Measurements from ENCODE around the gene LTB4R. TPM values are rescaled to one million over a fixed set of nuclear protein-coding genes. Genes with fewer than 3 reads are reported as not detected.
"Not testable (repeated sequence)": the region's sequence is repeated elsewhere in the genome, so short reads cannot be mapped to it uniquely, and the experiment has no call there.

LTB4R gene
- total RNA-seq, 2 donors from 2014 or later: 8.9 to 13.1 TPM

DNA sequence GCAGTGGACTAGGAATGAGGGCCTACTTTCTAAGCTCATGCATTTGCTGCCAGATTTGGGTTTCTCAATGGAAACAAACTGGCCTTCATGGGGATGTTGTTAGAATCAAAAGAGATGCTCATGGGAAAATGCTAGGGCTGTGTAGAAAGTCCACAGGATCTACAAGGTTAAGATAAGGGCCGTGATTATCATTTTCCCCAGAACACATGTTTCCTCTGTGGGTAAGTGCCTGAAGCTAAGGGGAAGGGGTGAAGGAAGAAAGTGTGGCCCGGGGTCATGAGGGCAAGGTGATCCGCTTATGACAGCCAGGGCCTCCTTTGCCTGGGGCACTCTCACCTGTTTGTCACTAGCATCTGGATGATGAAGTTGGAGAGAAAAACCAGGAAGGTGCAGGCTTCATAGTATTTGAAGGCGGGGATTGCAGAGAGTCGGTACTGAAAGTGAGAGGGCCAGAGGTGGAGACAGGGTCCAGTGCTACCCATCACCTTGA lies 13.8 kb downstream of the LTB4R start:
- H3K9me3 ChIP-seq: no peaks in the 10 kb centered on the region
- H3K27me3 ChIP-seq (replicated peaks; ENCODE audit: insufficient read depth): no peaks in the 10 kb centered on the region
- TF ChIP-seq CTCF (IDR thresholded peaks at IDR 0.05): no peak
- ATAC-seq (ENCODE audit: insufficient number of reproducible peaks, low FRiP score, low read depth) (no peak), DNase-seq (ENCODE audit: low spot score) (no peak)
- H3K4me1 ChIP-seq (ENCODE audit: control insufficient read depth in 1 of 2, low read depth in 2 of 2): no peaks in the 10 kb centered on the region
- H3K36me3 ChIP-seq: no peaks in the 10 kb centered on the region
- no peak overlapping the region for H3K27ac ChIP-seq
- H3K4me3 ChIP-seq: no peak overlapping the region

DNA sequence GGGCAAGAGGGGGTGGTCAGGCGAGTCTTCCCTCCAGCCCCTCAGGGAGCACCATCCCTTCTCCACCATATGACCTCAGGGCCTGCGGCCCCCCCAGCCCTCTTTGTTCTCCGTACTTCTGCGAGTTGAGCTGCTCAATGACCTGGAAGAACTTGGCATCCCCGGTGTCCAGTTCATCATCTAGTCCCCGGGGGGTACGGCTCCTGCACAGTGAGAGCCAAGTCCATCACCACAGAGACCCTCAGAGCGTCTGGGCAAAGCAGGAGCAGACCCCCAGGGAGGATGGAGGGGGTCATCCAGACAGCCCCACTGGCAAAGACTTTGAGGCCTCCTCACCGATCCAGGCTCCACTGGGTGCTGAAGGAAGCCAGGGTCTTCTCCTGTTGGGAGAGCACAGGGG lies 14.7 kb downstream of the LTB4R start:
- Histone ChIP-seq H3K27ac (no peak overlapping the region), H3K4me3 (no peak overlapping the region), H3K4me1 (ENCODE audit: control insufficient read depth in 1 of 2, low read depth in 2 of 2) (no peaks in the 10 kb centered on the region), H3K27me3 (replicated peaks; ENCODE audit: insufficient read depth) (no peaks in the 10 kb centered on the region), H3K36me3 (no peaks in the 10 kb centered on the region), H3K9me3 (no peaks in the 10 kb centered on the region)
- ATAC-seq (ENCODE audit: insufficient number of reproducible peaks, low FRiP score, low read depth) (no peak), DNase-seq (ENCODE audit: low spot score) (no peak)
- no peak for TF ChIP-seq CTCF (IDR thresholded peaks at IDR 0.05)

- Histone ChIP-seq H3K27ac (no peak overlapping the region), H3K4me1 (ENCODE audit: control insufficient read depth in 1 of 2, low read depth in 2 of 2) (peaks cover 1 to 7% of the 10 kb centered on the region in 2 donors), H3K27me3 (replicated peaks; ENCODE audit: insufficient read depth) (no peaks in the 10 kb centered on the region), H3K4me3 (no peak overlapping the region), H3K36me3 (no peaks in the 10 kb centered on the region), H3K9me3 (no peaks in the 10 kb centered on the region)
- DNase-seq (ENCODE audit: low spot score) (no peak), ATAC-seq (ENCODE audit: insufficient number of reproducible peaks, low FRiP score, low read depth) (no peak)
- TF ChIP-seq CTCF (IDR thresholded peaks at IDR 0.05): no peak
These were observed 16.0 kb downstream of the LTB4R start for GRCh38 chr14:24327303-24327702.

GRCh38 chr14:24327914-24328313 lies 16.6 kb downstream of the LTB4R start:
- not testable (repeated sequence) for H3K36me3 ChIP-seq; H3K4me3 ChIP-seq; DNase-seq (ENCODE audit: low spot score); H3K27ac ChIP-seq; ATAC-seq (ENCODE audit: insufficient number of reproducible peaks, low FRiP score, low read depth); H3K27me3 ChIP-seq (replicated peaks; ENCODE audit: insufficient read depth); H3K9me3 ChIP-seq
- TF ChIP-seq CTCF (IDR thresholded peaks at IDR 0.05): peak; percentile 62
- H3K4me1 ChIP-seq (ENCODE audit: control insufficient read depth in 1 of 2, low read depth in 2 of 2): peaks cover 7 to 14% of the 10 kb centered on the region in 2 donors

GRCh38 chr14:24329073-24329663 lies 17.9 kb downstream of the LTB4R start:
- Histone ChIP-seq H3K36me3 (no peaks in the 10 kb centered on the region), H3K27me3 (replicated peaks; ENCODE audit: insufficient read depth) (peaks cover 2% of the 10 kb centered on the region), H3K4me1 (ENCODE audit: control insufficient read depth in 1 of 2, low read depth in 2 of 2) (peaks cover 16 to 26% of the 10 kb centered on the region in 2 donors), H3K4me3 (no peak overlapping the region), H3K9me3 (no peaks in the 10 kb centered on the region), H3K27ac (no peak overlapping the region)
- no peak for ATAC-seq (ENCODE audit: insufficient number of reproducible peaks, low FRiP score, low read depth)
- TF ChIP-seq CTCF (IDR thresholded peaks at IDR 0.05): no peak
- DNase-seq (ENCODE audit: low spot score): no peak
